Measurements from ENCODE around the gene OXSR1. TPM values are rescaled to one million over a fixed set of nuclear protein-coding genes. Genes with fewer than 3 reads are reported as not detected.

Gene OXSR1
- total and polyA plus RNA-seq, 10 donors, result 9.3 to 45.0 (median 30.5) TPM

- Histone ChIP-seq H3K36me3 (no peaks in the 10 kb centered on the region), H3K27me3 (replicated peaks in 1 of 7) (no peaks in the 10 kb centered on the region), H3K4me3 (no peak overlapping the region), H3K9me3 (no peaks in the 10 kb centered on the region), H3K27ac (peak overlapping the region in 6 of 8 donors; percentile 17 to 87 (median 49)), H3K4me1 (peaks cover 0 to 32% (median 11%) of the 10 kb centered on the region in 6 donors)
- intact Hi-C loops (cut with DNase I; ENCODE audit: low total_unique reads), result no loop called here
- WGBS, 5 donors, result 85 to 92% (median 89%) methylated on average over 2 of the region's 2 CpGs
- DNase-seq, result no peak
- TF ChIP-seq CTCF (IDR thresholded peaks at IDR 0.05 in 8 of 11, conservative IDR thresholded peaks at IDR 0.05 in 3 of 11) (no peak), POLR2AphosphoS5 (IDR thresholded peaks at IDR 0.05) (peak in 1 of 3 donors; percentile 47), POLR2A (IDR thresholded peaks at IDR 0.05) (no peak)
These were observed 11.3 kb upstream of the OXSR1 start for GRCh38 chr3:38154033-38154494.

GRCh38 chr3:38154625-38155255 lies 10.6 kb upstream of the OXSR1 start:
- no peak for TF ChIP-seq POLR2A (IDR thresholded peaks at IDR 0.05)
- no peak for TF ChIP-seq POLR2AphosphoS5 (IDR thresholded peaks at IDR 0.05)
- TF ChIP-seq CTCF (IDR thresholded peaks at IDR 0.05 in 8 of 11, conservative IDR thresholded peaks at IDR 0.05 in 3 of 11), result no peak
- Histone ChIP-seq H3K27ac (peak overlapping the region in 4 of 8 donors; percentile 17 to 87 (median 66)), H3K36me3 (no peaks in the 10 kb centered on the region), H3K4me1 (peaks cover 0 to 26% (median 4%) of the 10 kb centered on the region in 6 donors), H3K9me3 (no peaks in the 10 kb centered on the region), H3K4me3 (no peak overlapping the region), H3K27me3 (replicated peaks in 1 of 7) (no peaks in the 10 kb centered on the region)
- 60 to 67% (median 64%) methylated on average over 2 of the region's 2 CpGs for whole genome bisulfite sequencing, 5 donors
- intact Hi-C loops (cut with DNase I; ENCODE audit: low total_unique reads), result no loop called here
- DNase-seq, result no peak

- Histone ChIP-seq H3K4me3 (no peak overlapping the region), H3K27ac (no peak overlapping the region), H3K27me3 (replicated peaks in 1 of 7) (no peaks in the 10 kb centered on the region), H3K4me1 (peaks cover 0 to 19% (median 3%) of the 10 kb centered on the region in 6 donors), H3K9me3 (no peaks in the 10 kb centered on the region), H3K36me3 (no peaks in the 10 kb centered on the region)
- intact Hi-C loops (cut with DNase I; ENCODE audit: low total_unique reads), result no loop called here
- no peak for TF ChIP-seq POLR2A (IDR thresholded peaks at IDR 0.05)
- no peak for TF ChIP-seq POLR2AphosphoS5 (IDR thresholded peaks at IDR 0.05)
- no peak for TF ChIP-seq CTCF (IDR thresholded peaks at IDR 0.05 in 8 of 11, conservative IDR thresholded peaks at IDR 0.05 in 3 of 11)
- WGBS, 5 donors, result 90 to 98% (median 93%) methylated on average over 2 of the region's 2 CpGs
- no peak for DNase-seq
These were observed 9.5 kb upstream of the OXSR1 start for GRCh38 chr3:38155825-38156224.

- H3K27me3 ChIP-seq (replicated peaks in 1 of 7), result no peaks in the 10 kb centered on the region
- H3K4me1 ChIP-seq, result peaks cover 0 to 10% (median under 1%) of the 10 kb centered on the region in 6 donors
- no peak for DNase-seq
- H3K27ac ChIP-seq, result no peak overlapping the region
- WGBS, 5 donors, result 95 to 100% (median 96%) methylated on average over 2 of the region's 2 CpGs
- no peaks in the 10 kb centered on the region for H3K9me3 ChIP-seq
- H3K4me3 ChIP-seq, result no peak overlapping the region
- TF ChIP-seq CTCF (IDR thresholded peaks at IDR 0.05 in 8 of 11, conservative IDR thresholded peaks at IDR 0.05 in 3 of 11), result no peak
- no peak for TF ChIP-seq POLR2A (IDR thresholded peaks at IDR 0.05)
- TF ChIP-seq POLR2AphosphoS5 (IDR thresholded peaks at IDR 0.05), result no peak
- intact Hi-C loops (cut with DNase I; ENCODE audit: low total_unique reads), result no loop called here
- no peaks in the 10 kb centered on the region for H3K36me3 ChIP-seq
These were observed 8.2 kb upstream of the OXSR1 start for GRCh38 chr3:38157117-38157516.

Data from spleen (tissue), 11 donors.